GM12892 (cell line): ENCODE data around the gene LPIN1.

ENCODE experiments used
- POLR2A ChIP-seq: IDR thresholded peaks from 2 replicates; pipeline ENCODE4 v1.6.1; 2011; ENCODE audit warnings: low read depth, low read length, control low read depth
- POLR2AphosphoS5 ChIP-seq: IDR thresholded peaks from 2 replicates; pipeline ENCODE4 v1.6.1; 2011; ENCODE audit warnings: low read depth, low read length, control low read depth
- TAF1 ChIP-seq: IDR thresholded peaks from 2 replicates; pipeline ENCODE4 v1.6.1; 2011; ENCODE audit warnings: low read depth, mild to moderate bottlenecking, control low read depth, low read length, borderline replicate concordance

- TF ChIP-seq POLR2A (no peak), POLR2AphosphoS5 (no peak), TAF1 (no peak)
These were observed 638 bp upstream of the LPIN1 start for GRCh38 chr2:11745613-11746375.
